HepG2 (cell line): ENCODE data around the gene RRAD. TPM values are rescaled to one million over a fixed set of nuclear protein-coding genes. Genes with fewer than 3 reads are reported as not detected.

ENCODE experiments used
- ASH2L ChIP-seq: fragments of 300-600, 200-600 bp; sonication (generic); IDR thresholded peaks from 2 replicates; pipeline ENCODE4 v1.7.0; 2017; ENCODE audit warnings: low read depth, mild to moderate bottlenecking, moderate library complexity, mixed read lengths, low read length; ENCODE audit not compliant: insufficient read length
- ELF3 ChIP-seq: IDR thresholded peaks from 2 replicates; pipeline ENCODE4 v1.6.1; 2016; ENCODE audit warnings: missing genetic modification reagents, missing compliant biosample characterization
- GATA4 ChIP-seq: sonication (generic); IDR thresholded peaks from 2 replicates; pipeline ENCODE4 v1.6.1; 2016; ENCODE audit warnings: antibody characterized with exemption, low read depth, borderline replicate concordance
- GLI4 ChIP-seq: sonication (generic); formaldehyde crosslinking; IDR thresholded peaks from 2 replicates; pipeline ENCODE4 v1.5.1; 2020; ENCODE audit warnings: missing genetic modification reagents, mild to moderate bottlenecking, moderate library complexity, borderline replicate concordance
- KLF6 ChIP-seq: IDR thresholded peaks from 2 replicates; pipeline ENCODE4 v1.8.0; 2016; ENCODE audit warnings: missing biosample characterization, missing genetic modification reagents
- PPARG ChIP-seq: conservative IDR thresholded peaks from 2 replicates; pipeline ENCODE4 v1.6.1; 2016; ENCODE audit warnings: missing biosample characterization, missing genetic modification reagents
- PREB ChIP-seq: sonication (generic); formaldehyde crosslinking; IDR thresholded peaks from 2 replicates; pipeline ENCODE4 v1.4.0; 2020; ENCODE audit warnings: missing genetic modification reagents
- RBM22 ChIP-seq: fragments of 200-400 bp; formaldehyde crosslinking; optimal IDR thresholded peaks from 2 replicates; pipeline ENCODE3; 2017; ENCODE audit warnings: mild to moderate bottlenecking, low read length, moderate library complexity
- REST ChIP-seq, 2 experiments: IDR thresholded peaks; 2 replicates each; pipeline ENCODE4 v1.6.1; 2011 to 2012; ENCODE audit warnings: low read length in 2 of 2, borderline replicate concordance in 1 of 2, low read depth in 1 of 2, mild to moderate bottlenecking in 1 of 2, moderate library complexity in 1 of 2
- SETDB1 ChIP-seq: sonication (generic); formaldehyde crosslinking; IDR thresholded peaks from 2 replicates; pipeline ENCODE4 v1.5.1; 2020; ENCODE audit warnings: missing genetic modification reagents, mild to moderate bottlenecking, borderline replicate concordance
- SMAD1 ChIP-seq: sonication (generic); formaldehyde crosslinking; IDR thresholded peaks from 2 replicates; pipeline ENCODE4 v1.4.0; 2020; ENCODE audit warnings: missing genetic modification reagents, low read depth, mild to moderate bottlenecking, borderline replicate concordance
- SMARCE1 ChIP-seq: fragments of 450-650 bp; IDR thresholded peaks from 2 replicates; pipeline ENCODE4 v1.6.1; 2017; ENCODE audit warnings: borderline replicate concordance
- TFAP4 ChIP-seq: sonication (generic); IDR thresholded peaks from 2 replicates; pipeline ENCODE4 v1.6.1; 2016; ENCODE audit warnings: low read depth, borderline replicate concordance
- TOE1 ChIP-seq: sonication (generic); formaldehyde crosslinking; IDR thresholded peaks from 2 replicates; pipeline ENCODE4 v1.4.0; 2020; ENCODE audit warnings: mild to moderate bottlenecking, missing genetic modification reagents
- ZKSCAN1 ChIP-seq: fragments of 150-350 bp; IDR thresholded peaks from 2 replicates; pipeline ENCODE4 v1.6.1; 2014; ENCODE audit warnings: low read length
- ZNF251 ChIP-seq: sonication (generic); formaldehyde crosslinking; IDR thresholded peaks from 2 replicates; pipeline ENCODE4 v1.9.0; 2021; ENCODE audit warnings: mild to moderate bottlenecking, missing genetic modification reagents
- ZNF343 ChIP-seq: sonication (generic); formaldehyde crosslinking; IDR thresholded peaks from 2 replicates; pipeline ENCODE4 v1.4.0; 2020; ENCODE audit warnings: mild to moderate bottlenecking, missing genetic modification reagents
- ZNF556 ChIP-seq: sonication (generic); formaldehyde crosslinking; IDR thresholded peaks from 2 replicates; pipeline ENCODE4 v1.4.0; 2020; ENCODE audit warnings: mild to moderate bottlenecking, missing genetic modification reagents, borderline replicate concordance
- ZNF878 ChIP-seq: sonication (generic); formaldehyde crosslinking; IDR thresholded peaks from 2 replicates; pipeline ENCODE4 v1.8.1; 2023; ENCODE audit warnings: mild to moderate bottlenecking, missing genetic modification reagents, moderate library complexity
- polyA plus RNA-seq, 8 experiments: library from polyadenylated mRNA; depleted of rRNA in 3 of 8; stranded (reverse) in 7 of 8; unstranded in 1 of 8; fragments of >200 nt; fragmentation: Illumina TruSeq in 4 of 8; extraction: Trizol in 4 of 8; gene quantifications; 2 replicates each; pipeline versions ENCODE4 v1.2.1 to v1.2.3, GENCODE V29; 2011 to 2016; ENCODE audit warnings: low read depth in 4 of 8, missing spikeins in 1 of 8, mixed read lengths in 1 of 8; ENCODE audit not compliant: insufficient read depth in 1 of 8
- total RNA-seq, 5 experiments: library from RNA; depleted of rRNA; stranded (reverse); fragments of >200 nt; fragmentation: Illumina TruSeq; extraction: Trizol; gene quantifications; 2 replicates each; pipeline ENCODE4 v1.2.3, GENCODE V29; 2016; ENCODE audit warnings: low read depth in 1 of 5
- TF ChIP-seq, protein P1 (sequence below): sonication (generic); formaldehyde crosslinking; IDR thresholded peaks from 2 replicates; pipeline ENCODE4 v1.5.1; 2020; ENCODE audit warnings: missing genetic modification reagents, mild to moderate bottlenecking, borderline replicate concordance

Gene RRAD
- total and polyA plus RNA-seq, 2 of the 13 experiments (the other 11 are each of a cell fraction or from before 2014, with no cell fraction given), result 0.80 to 1.1 TPM

DNA sequence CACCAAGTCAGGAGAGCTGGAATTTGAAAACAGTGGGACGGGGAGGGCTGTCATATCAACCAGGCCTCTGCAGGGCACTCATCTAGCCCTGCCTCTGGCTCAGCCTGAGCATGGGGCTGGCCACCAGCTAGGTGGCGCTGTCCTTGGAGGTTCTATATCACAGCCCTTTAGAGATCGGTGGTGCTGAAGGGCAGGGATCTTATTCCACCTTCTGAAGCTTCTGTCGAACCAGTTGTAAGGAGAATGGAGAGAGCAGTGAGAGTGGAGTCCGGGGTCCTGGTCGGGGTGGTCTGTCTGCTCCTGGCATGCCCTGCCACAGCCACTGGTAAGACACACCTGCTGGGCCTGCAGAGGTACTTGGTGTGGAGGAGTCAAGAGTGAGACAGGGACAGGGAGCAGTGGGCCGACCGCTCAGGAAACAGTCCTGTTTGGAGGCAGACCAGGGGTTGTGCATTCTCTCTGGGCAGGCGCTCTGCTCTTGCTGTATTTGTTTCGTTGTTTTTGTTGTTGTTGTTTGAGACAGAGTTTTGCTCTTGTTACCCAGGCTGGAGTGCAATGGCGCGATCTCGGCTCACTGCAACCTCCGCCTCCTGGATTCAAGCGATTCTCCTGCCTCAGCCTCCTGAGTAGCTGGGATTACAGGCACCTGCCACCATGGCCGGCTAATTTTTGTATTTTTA lies 35.9 kb upstream of the RRAD start, which contains the start of gene CES3 (continued):
- no peak for TF ChIP-seq REST (IDR thresholded peaks at IDR 0.05; ENCODE audit: borderline replicate concordance in 1 of 2, low read depth in 1 of 2, low read length in 2 of 2)
- peak; percentile 52; the same call in 1 of the 2 replicates for TF ChIP-seq TOE1 (CRISPR knock-in tag)
- TF ChIP-seq RBM22, result no peak
- peak; percentile 10; the same call in 1 of the 2 replicates for TF ChIP-seq ZNF556 (CRISPR knock-in tag)
- TF ChIP-seq TFAP4, result peak; percentile 9; the same call in 1 of the 2 replicates
- no peak for TF ChIP-seq ASH2L
- no peak for TF ChIP-seq SETDB1 (CRISPR knock-in tag)
- TF ChIP-seq KLF6 (CRISPR knock-in tag), result no peak
- TF ChIP-seq GATA4, result no peak
- TF ChIP-seq PREB (CRISPR knock-in tag), result no peak
- no peak for TF ChIP-seq SMARCE1
- 0 out of 2 replicates have a peak, but pooled peaks have one; percentile 63 for TF ChIP-seq SMAD1 (CRISPR knock-in tag)
- TF ChIP-seq GLI4 (CRISPR knock-in tag), result 0 out of 2 replicates have a peak, but pooled peaks have one; percentile 39
- TF ChIP-seq ZNF251 (CRISPR knock-in tag), result no peak
- TF ChIP-seq ZNF878 (CRISPR knock-in tag), result 0 out of 2 replicates have a peak, but pooled peaks have one; percentile 31
- TF ChIP-seq PPARG, result no peak
- TF ChIP-seq ELF3, result peak; percentile 46; the same call in 1 of the 2 replicates
- no peak for TF ChIP-seq ZNF343 (CRISPR knock-in tag)
- no peak for TF ChIP-seq ZKSCAN1
- TF ChIP-seq, protein P1, sequence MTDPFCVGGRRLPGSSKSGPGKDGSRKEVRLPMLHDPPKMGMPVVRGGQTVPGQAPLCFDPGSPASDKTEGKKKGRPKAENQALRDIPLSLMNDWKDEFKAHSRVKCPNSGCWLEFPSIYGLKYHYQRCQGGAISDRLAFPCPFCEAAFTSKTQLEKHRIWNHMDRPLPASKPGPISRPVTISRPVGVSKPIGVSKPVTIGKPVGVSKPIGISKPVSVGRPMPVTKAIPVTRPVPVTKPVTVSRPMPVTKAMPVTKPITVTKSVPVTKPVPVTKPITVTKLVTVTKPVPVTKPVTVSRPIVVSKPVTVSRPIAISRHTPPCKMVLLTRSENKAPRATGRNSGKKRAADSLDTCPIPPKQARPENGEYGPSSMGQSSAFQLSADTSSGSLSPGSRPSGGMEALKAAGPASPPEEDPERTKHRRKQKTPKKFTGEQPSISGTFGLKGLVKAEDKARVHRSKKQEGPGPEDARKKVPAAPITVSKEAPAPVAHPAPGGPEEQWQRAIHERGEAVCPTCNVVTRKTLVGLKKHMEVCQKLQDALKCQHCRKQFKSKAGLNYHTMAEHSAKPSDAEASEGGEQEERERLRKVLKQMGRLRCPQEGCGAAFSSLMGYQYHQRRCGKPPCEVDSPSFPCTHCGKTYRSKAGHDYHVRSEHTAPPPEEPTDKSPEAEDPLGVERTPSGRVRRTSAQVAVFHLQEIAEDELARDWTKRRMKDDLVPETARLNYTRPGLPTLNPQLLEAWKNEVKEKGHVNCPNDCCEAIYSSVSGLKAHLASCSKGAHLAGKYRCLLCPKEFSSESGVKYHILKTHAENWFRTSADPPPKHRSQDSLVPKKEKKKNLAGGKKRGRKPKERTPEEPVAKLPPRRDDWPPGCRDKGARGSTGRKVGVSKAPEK, result peak; percentile 75; the same call in 1 of the 2 replicates
